ENCODE results near the gene TMEM181.
"Not testable (repeated sequence)": the region's sequence is repeated elsewhere in the genome, so short reads cannot be mapped to it uniquely, and the experiment has no call there.

- TF ChIP-seq CTCF (IDR thresholded peaks at IDR 0.05); EZH2 (IDR thresholded peaks at IDR 0.05; ENCODE audit: borderline replicate concordance, insufficient read depth, low read depth, low read length, poor library complexity, severe bottlenecking): not testable (repeated sequence)
These were observed 38.9 kb upstream of the TMEM181 start for GRCh38 chr6:158520975-158521374.
